ENCODE measurements around the gene MXRA7.
"Not testable (repeated sequence)": the region's sequence is repeated elsewhere in the genome, so short reads cannot be mapped to it uniquely, and the experiment has no call there.

MXRA7 gene

DNA sequence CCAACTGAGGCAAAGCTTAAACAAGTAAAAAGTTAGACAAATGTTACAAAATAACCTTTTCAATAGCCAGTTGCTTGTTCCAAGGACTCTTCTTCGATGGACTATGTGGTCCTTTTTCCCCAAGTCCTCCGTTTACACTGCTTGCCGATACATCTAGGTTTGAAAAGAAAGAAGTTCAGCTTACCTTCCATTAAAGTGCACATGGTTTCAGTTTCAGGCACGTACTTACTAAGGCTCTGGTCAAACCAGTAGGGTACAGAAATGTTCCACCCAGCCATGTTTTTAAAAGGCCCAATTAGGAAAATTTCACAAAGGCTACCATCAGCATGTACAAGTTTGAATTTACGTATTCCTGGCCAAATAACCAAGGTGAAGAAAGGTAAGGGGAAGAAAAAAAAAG, 24.2 kb upstream of the MXRA7 start:
- no peak for DNase-seq

DNA sequence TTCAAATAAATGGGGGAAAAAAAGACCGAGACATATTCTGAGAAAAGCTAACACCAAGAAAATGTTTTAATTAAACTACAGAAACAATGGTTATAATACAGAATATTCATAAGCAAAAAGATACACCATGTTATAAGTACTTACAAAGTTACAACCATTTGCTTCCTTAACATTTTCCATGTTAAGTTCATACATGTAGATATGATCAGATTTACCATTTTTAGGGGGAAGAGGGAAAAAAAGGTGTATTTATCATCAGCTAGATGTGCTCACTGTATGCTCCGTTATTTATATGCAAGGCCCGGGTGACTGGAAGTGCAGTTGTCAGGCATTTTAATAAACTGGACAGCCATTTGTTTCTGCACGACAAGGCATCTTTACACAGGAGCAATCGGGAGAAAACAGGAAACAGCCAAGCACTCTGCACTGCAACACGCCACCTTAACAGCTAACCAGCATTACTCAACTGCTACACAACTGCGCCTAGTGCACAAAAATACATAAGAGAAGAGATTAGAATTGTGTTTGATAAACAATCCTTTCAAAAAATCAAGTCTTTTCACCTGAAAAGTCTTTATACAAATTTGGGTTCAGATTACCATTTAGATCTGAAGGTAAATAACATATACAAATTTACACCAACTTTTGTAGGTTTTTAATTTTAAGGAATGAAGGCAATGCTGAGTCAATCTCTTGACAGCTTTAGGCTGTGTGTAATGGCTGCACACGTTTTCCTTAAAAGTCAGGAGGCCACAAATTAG, 23.5 kb upstream of the MXRA7 start:
- no peak for DNase-seq

DNA sequence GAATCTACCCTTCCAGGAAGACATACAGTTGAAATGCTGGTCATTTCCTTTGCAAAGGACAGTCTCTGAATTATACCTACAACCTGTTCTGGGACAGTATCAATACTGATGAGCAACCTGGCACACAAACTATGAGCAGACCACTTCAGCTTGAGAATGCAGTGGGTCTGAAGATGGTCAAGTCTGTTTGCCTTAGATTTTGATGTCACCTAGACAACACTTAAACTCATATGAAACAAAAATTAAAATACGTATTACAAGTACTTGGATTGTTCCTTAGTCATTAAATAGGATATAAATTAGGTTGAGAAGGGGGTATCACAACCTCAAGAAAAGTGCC, 22.8 kb upstream of the MXRA7 start:
- no peak for DNase-seq

DNA sequence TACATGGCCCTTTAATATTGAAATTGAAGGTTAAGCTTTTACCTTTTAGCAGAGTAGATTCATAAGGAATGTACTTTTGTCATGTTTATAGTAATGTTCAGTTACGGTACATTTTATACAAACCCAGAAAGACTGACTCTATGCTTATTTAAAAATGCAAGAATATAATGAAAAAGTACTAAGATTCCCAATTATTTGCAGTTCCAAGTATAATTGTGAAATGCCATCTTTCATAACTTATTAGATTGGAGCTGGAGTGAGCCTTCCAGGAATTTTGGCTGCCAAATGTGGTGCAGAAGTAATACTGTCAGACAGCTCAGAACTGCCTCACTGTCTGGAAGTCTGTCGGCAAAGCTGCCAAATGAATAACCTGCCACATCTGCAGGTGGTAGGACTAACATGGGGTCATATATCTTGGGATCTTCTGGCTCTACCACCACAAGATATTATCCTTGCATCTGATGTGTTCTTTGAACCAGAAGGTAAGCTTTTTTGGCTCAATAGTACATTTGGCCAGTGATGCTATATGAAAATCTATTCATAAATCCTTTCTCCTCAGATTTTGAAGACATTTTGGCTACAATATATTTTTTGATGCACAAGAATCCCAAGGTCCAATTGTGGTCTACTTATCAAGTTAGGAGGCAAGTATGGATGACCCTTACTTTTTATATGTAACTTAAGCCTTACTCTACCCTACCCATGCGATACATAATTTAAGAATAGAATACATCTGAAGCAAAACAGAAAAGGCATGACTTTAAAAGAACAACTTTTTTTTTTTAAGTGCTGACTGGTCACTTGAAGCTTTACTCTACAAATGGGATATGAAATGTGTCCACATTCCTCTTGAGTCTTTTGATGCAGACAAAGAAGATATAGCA, 22.2 kb upstream of the MXRA7 start:
- no peak for DNase-seq

DNA sequence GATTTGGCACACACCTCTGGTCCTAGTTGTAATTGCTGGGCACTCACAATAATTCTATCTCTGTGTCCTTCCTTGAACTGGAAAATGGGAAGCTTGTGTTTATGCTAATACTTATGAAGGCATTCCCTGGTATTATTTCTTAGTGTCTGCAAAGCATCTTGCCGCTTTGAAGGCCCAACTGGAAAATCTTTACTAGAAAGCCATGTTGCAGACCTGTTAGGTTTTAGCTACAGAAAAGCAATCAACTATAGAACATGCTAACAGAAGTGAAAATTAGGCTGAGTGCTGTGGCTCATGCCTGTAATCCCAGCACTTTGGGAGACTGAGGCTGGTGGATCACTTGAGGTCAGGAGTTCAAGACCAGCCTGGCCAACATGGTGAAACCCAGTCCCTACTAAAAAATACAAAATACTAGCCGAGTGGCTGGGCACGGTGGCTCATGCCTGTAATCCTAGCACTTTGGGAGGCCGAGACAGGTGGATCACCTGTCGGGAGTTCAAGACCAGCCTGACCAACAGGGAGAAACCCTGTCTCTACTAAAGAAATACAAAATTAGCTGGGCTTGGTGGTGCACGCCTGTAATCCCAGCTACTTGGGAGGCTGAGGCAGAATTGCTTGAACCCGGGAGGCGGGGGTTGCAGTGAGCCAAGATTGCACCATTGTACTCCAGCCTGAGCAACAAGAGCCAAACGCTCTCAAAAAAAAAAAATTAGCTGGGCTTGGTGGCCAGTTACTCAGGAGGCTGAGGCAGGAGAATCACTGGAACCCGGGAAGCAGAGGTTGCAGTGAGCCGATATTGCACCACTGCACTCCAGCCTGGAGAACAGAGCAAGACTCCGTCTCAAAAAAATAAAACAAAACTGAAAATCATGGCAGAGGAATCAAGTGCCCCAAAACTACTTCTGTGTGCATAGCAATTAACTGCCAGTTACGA, 21.3 kb upstream of the MXRA7 start:
- not testable (repeated sequence) for DNase-seq

DNA sequence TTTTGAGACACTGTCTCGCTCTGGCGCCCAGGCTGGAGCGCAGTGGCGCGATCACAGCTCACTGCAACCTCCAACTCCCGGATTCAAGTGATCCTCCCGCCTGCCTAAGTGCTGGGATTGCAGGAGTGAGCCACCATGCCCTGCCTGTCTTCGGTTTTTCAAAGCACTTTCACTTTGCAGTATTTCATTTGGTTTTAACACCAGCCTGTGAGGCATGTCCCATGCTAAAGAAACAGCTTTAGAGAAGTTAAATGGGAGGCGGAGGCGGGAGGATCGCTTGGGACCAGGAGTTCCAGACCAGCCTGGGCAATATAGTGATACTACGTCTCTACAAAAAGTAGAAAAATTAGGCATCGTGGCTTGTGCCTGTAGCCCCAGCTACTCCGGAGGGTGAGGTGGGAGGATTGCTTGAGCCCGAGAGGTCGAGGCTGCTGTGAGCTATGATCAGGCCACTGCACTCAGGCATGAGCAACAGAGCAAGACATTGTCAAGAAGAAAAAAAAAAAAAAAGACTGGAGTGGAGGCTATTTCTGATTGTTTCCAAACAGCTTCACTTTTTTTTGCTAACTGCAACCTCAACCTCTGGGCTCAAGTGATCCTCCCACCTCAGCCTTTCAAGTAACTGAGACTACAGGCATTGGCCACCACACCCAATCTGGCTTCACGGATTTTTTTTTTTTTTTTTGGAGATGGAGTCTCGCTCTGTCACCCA, 17.1 kb upstream of the MXRA7 start:
- no peak for DNase-seq

DNA sequence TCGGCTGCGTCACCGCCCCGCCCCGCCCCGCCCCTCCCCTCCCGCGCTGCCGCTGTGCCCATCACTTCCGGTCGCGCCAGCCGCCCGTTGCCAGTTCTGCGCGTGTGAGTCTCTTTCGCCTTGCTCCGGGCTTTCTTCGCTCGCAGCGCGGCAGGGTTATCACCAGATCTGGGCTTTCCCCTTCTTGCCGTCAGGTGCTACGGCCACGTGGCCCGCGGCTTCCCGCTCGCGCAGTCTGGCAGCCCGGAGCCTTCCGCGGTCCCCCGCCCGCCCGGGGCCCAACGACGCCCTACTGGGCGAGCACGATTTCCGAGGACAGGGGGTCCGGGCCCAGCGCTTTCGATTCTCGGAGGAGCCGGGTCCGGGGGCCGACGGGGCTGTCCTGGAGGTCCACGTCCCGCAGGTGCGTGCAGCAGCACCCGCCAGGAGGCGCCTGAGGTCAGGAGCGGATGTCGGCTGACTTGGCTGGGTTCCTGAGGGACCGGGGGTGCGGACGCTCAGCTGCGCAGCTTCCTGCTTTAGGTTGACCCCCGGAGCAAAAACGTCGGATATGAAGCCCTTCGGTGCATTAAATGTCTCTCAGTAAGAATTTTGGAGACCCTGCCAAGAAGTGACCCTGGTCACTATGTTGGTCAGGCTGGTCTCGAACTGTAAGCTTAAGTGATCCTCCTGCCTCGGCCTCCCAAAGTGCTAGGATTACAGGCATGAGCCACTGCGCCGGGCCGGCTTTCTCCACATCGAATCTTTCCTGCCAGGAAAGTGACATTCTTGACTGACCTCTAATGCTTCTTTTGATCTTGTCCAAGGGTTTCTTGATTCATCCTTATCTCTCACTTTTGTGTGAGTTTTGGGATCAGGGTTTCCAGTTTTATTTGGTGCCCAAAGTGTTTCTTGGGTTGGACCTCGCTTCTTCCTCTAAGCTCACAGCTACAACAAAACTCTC, 16.3 kb upstream of the MXRA7 start, which contains the start of gene METTL23:
Gene METTL23 (plus strand): TSS at position 64 of the 943 bp plus-strand sequence. CDS start 2,872 bp downstream, outside the sequence.
- DNase-seq, result no peak

DNA sequence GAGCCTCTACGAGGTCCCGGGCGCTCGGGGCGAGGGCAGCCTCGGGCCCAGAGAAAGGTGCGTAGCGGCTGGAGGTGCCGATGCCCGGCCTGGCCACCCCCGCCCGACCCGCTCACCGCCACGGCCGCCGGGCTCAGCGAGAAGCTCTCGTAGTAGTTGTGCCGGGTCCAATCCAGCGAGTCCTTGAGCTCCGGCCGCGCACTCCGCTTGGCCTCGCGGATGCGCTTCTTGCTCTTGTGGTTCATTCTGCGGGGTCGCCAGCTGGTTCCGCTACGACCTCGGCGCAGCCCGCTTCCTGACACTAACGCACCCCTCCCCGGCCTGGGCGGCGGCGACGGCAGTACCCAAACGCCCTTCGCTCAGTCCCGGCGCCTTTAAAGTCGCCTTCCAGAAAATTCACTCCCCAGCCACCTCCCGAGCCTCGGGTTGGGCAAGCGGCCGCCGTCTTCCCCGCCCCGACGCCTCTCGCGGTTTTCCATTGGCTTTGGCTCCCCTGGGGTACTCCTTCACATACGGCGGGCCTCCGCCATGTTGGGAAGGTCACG, 15.5 kb upstream of the MXRA7 start, which contains the start of gene JMJD6:
Gene JMJD6 (minus strand): TSS at position 376 of the 545 bp plus-strand sequence. CDS start 131 bp downstream, at position 245.
- DNase-seq, result peak; percentile 61

DNA sequence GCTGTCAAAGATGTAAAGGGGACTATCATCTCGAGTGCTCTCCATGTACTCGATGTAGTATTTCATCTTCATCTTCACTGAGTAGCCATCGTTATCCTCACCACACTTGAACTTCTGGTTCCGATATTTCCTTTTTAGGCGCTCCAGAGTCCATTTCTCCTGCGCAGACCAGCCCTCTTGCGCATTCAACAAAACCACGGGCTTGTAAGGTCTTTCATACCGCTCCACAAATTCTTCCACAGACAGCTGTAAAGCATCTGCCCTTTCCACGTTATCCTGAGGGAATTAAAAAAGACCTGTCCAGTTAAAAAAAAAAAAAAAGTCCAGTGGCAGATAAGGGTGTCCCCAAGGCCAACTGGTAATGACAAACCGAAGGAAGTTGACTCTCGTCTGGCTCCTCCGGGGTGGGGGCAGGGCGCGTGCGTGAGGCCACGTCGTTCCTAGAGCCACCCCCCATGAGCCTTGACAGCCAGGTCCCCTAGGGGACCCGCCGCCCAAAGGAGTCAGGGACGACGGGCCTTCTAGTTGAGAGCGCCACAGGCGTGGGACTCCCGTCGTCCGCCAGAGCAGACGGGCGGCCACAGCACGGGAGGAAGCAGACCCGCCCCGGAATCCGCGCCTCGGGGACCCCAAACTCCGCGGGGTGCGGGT, 14.9 kb upstream of the MXRA7 start:
- DNase-seq, result no peak

DNA sequence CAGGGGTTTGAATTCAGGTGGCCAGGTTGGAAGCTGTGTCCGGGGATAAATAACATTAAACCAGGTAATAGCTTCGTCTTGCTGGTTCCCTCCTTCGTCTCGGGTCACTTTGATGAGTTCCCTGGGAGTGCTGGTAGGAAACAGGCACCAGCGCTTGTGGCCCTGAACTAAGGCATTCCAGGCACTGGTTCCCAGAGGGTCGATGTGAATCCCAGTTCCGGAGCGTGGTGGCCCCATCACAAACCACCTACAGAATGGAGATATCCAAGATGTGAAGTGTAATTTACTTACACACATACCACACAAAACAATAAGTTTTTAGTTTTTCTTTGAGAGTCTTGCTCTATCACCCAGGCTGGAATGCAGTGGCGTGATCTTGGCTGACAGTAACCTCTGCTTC, 13.0 kb upstream of the MXRA7 start:
- DNase-seq, result no peak

DNA sequence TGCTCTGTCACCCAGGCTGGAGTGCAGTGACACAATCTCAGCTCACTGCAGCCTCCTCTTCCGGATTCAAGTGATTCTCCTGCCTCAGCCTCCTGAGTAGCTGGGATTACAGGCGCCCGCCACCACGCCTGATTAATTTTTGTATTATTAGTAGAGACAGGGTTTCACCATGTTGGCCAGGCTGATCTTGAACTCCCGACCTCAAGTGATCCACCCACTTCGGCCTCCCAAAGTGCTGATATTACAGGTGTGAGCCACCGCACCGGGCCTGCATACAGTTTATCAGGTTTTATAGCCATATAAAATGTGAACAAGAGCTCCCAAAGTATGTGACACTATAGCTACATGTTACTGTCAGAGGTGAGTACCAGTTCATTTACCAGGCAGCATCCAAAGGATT, 12.2 kb upstream of the MXRA7 start:
- not testable (repeated sequence) for DNase-seq

DNA sequence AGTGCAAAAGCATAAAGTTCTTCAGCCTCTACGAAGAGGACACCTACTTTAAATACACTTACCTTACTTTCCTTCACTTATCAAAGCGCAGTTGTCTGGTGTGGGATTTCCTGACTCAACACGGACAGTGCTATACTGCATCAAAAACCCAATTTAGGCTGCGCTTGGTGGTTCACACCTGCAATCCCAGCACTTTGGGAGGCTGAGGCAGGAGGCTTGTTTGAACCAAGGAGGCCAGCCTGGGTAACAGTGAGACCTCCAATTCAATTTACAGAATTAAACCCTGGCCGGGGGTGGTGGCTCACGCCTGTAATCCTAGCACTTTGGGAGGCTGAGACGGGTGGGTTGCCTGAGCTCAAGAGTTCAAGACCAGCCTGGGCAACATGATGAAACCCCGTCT, 11.5 kb upstream of the MXRA7 start:
- no peak for DNase-seq

DNA sequence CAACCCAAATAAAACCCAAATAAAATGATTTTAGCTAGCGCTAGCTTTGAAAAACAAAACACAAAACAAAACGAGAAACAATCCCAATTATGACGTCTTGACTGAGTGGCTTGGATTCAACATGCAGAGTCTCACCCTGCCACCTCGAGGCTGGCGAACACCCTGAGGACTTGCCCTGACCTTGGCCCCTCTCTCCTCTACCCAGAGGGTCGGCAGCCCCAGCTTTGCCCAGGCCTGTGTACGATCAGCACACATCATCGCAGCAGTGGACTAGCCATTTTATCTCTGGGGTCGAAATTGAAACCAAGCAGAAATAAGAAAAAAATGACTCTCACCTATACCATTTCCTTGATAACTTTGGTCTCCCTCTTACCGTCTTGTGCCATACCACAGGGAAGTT, 10.7 kb upstream of the MXRA7 start:
- no peak for DNase-seq

DNA sequence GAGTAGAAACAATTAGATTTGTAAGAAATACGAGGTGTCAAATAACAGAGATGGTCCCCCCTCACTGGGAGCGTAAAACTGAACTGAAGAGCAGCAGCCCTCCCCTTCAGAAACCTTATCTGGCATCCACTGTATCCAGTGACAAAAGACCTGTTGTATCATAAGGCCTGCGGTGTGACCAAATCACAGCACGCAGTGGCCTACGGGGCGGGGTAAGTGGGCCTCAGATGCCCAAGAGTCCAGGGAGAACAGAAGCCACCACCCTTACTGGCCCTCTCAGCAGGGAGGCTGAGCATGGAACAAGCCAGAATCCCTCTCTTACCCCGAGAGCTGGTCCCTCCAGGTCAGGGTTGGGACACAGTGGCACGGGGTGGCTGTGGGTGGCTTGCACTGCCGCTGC, 10.2 kb upstream of the MXRA7 start:
- no peak for DNase-seq

DNA sequence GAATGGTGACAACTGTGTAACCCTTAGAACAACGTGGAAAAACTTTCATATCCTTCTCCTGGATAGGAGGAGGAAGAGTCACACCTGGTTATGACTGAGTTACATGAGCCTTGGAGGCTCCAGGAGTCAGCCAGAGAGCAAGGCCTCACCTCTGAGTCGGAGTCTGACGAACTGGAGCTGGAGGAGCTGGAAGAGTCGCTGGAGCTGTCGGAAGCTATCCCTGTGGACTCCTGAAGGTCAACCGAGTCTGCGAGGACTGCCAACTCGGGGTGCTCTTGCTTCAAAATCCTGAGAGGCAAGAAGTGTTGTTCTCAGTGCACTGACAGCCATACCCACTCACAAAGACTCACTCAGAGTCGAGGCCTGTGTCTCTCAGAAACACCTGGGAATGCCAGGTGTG, 9.4 kb upstream of the MXRA7 start:
- no peak for DNase-seq

DNA sequence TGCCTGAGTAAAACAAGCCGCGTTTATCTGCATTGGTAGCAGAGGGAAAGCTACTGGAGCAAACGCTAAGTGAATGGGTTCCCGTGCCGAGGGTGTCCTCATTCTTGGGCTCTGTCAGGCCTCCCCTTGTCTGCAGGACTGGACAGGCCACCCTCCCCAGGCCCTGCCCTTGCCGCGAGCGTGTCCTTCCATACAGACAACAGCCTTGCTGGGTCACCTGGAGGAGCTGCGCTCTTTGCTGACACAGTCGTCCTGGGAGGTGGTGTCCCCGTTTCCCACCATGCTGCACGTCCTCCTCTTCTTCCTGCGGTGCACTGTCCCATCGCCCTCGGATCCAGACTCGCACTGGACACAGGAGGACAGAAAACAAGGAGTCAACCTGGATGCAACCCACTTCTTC, 7.8 kb upstream of the MXRA7 start:
- DNase-seq, result no peak

DNA sequence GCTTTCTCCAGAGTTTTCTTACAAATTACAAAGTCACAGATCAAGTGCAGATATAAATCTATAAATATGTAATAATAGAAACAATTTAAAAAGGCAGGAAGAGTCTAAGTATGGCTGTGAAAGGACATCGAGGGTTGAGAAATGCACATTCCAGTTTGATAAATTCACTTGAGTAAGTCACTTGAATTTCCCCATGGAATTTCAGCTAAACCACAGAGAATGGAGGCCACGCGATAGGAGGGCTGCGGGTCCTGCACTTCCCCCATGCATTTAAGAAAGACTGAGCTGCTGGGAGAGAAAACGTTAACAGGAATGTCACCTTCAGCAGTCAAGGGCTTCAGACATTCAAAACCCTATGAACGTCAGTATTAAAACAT, 6.1 kb upstream of the MXRA7 start:
- no peak for DNase-seq

DNA sequence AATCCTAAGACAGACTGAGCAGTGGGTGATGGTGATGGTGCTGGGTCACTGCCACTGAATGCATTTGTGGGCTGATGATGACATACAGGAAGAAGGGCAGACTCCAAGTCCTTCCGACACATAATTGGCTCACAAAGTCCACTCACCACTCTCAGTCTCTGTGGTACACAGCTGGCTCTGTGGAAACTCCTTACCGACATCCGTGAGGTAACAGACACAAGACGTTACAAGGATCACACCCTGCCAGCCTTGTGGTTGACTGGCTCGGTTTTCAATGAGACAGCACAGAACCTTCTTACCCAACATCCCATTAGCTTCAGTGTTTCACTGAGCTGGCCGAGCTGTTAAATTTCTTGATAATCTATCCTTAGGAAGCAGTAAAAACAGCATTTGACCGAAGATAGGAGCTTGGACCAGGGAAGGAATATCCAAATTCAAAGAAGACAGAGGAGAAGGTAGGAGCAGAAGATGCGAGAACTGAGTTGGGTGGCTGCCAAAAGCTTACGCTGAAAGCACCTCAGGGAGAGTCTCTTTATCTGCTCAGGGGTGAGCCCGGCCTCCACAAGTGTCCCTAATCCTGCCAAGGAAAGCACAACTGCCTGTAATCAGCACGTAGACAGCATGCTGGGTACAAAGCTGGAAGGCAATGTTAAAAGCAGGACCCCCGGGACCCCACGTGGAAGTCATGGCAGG, 5.5 kb upstream of the MXRA7 start:
- DNase-seq, result no peak

DNA sequence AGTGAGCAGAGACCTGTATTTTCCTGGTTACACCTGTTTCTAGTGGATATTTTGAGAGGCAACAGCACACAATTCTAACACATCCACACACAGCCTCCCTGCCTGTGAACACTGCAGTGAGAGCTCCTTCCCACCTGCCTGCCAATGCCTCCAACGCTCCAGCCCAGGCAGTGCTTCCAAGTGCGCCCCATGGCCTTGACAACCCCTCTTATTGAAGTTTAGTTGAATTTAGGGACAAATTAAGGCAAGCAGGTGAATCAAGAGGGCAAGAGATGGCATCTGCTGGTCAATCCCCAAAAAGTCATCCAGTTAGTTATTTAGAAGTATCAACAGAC, 4.7 kb upstream of the MXRA7 start:
- DNase-seq, result no peak
